ENCODE data around the gene RAD51B. TPM values are rescaled to one million over a fixed set of nuclear protein-coding genes. Genes with fewer than 3 reads are reported as not detected.
"Not testable (repeated sequence)": the region's sequence is repeated elsewhere in the genome, so short reads cannot be mapped to it uniquely, and the experiment has no call there.

Gene RAD51B
- total RNA-seq, 1 experiment from 2014 or later = 7.2 TPM

- H3K4me3 ChIP-seq = no peak overlapping the region
- H3K9me3 ChIP-seq = no peaks in the 10 kb centered on the region
- H3K27me3 ChIP-seq = no peaks in the 10 kb centered on the region
- no peak for DNase-seq
- H3K36me3 ChIP-seq = no peaks in the 10 kb centered on the region
Observed at GRCh38 chr14:68012871-68013270, 193.3 kb downstream of the RAD51B start.

- no peak overlapping the region for H3K4me3 ChIP-seq
- H3K27me3 ChIP-seq = no peaks in the 10 kb centered on the region
- no peaks in the 10 kb centered on the region for H3K36me3 ChIP-seq
- no peak for DNase-seq
- H3K9me3 ChIP-seq = no peaks in the 10 kb centered on the region
Observed at GRCh38 chr14:68013326-68013725, 193.7 kb downstream of the RAD51B start.

GRCh38 chr14:68014771-68015170 is 195.2 kb downstream of the RAD51B start:
- peak; percentile 72 for DNase-seq
- Histone ChIP-seq H3K9me3 (no peaks in the 10 kb centered on the region), H3K36me3 (no peaks in the 10 kb centered on the region), H3K4me3 (no peak overlapping the region), H3K27me3 (no peaks in the 10 kb centered on the region)

- H3K4me3 ChIP-seq = no peak overlapping the region
- no peak for DNase-seq
- no peaks in the 10 kb centered on the region for H3K27me3 ChIP-seq
- H3K9me3 ChIP-seq = no peaks in the 10 kb centered on the region
- H3K36me3 ChIP-seq = no peaks in the 10 kb centered on the region
Observed at GRCh38 chr14:68015356-68016254, 196.0 kb downstream of the RAD51B start.

- Histone ChIP-seq H3K4me3 (no peak overlapping the region), H3K27me3 (no peaks in the 10 kb centered on the region), H3K36me3 (no peaks in the 10 kb centered on the region), H3K9me3 (no peaks in the 10 kb centered on the region)
- peak; percentile 15 for DNase-seq
Observed at GRCh38 chr14:68016255-68016914, 196.8 kb downstream of the RAD51B start.

GRCh38 chr14:68018598-68018997 is 199.0 kb downstream of the RAD51B start:
- Histone ChIP-seq H3K9me3 (no peaks in the 10 kb centered on the region), H3K27me3 (no peaks in the 10 kb centered on the region), H3K4me3 (no peak overlapping the region), H3K36me3 (no peaks in the 10 kb centered on the region)
- DNase-seq = no peak

GRCh38 chr14:68020493-68020892 is 200.9 kb downstream of the RAD51B start:
- no peak overlapping the region for H3K4me3 ChIP-seq
- no peaks in the 10 kb centered on the region for H3K36me3 ChIP-seq
- H3K9me3 ChIP-seq = no peaks in the 10 kb centered on the region
- no peaks in the 10 kb centered on the region for H3K27me3 ChIP-seq
- no peak for DNase-seq

- Histone ChIP-seq H3K4me3 (no peak overlapping the region), H3K27me3 (no peaks in the 10 kb centered on the region), H3K36me3 (no peaks in the 10 kb centered on the region), H3K9me3 (no peaks in the 10 kb centered on the region)
- no peak for DNase-seq
Observed at GRCh38 chr14:68020999-68021663, 201.6 kb downstream of the RAD51B start.

- no peaks in the 10 kb centered on the region for H3K27me3 ChIP-seq
- no peak for DNase-seq
- H3K4me3 ChIP-seq = no peak overlapping the region
- no peaks in the 10 kb centered on the region for H3K36me3 ChIP-seq
- H3K9me3 ChIP-seq = peaks cover 3% of the 10 kb centered on the region
Observed at GRCh38 chr14:68027276-68027675, 207.7 kb downstream of the RAD51B start.

GRCh38 chr14:68028075-68028474 is 208.5 kb downstream of the RAD51B start:
- Histone ChIP-seq H3K36me3 (no peaks in the 10 kb centered on the region), H3K4me3 (no peak overlapping the region), H3K27me3 (no peaks in the 10 kb centered on the region), H3K9me3 (peaks cover 3% of the 10 kb centered on the region)
- no peak for DNase-seq

- H3K36me3 ChIP-seq, H3K9me3 ChIP-seq, H3K4me3 ChIP-seq, H3K27me3 ChIP-seq, DNase-seq: not testable (repeated sequence)
Observed at GRCh38 chr14:68031011-68031410, 211.4 kb downstream of the RAD51B start.

GRCh38 chr14:68032154-68032553 is 212.6 kb downstream of the RAD51B start:
- no peaks in the 10 kb centered on the region for H3K27me3 ChIP-seq
- H3K9me3 ChIP-seq = peaks cover 3% of the 10 kb centered on the region
- H3K36me3 ChIP-seq = no peaks in the 10 kb centered on the region
- no peak for DNase-seq
- no peak overlapping the region for H3K4me3 ChIP-seq

GRCh38 chr14:68033336-68033932 is 213.9 kb downstream of the RAD51B start:
- DNase-seq = no peak
- no peak overlapping the region for H3K4me3 ChIP-seq
- peaks cover 3% of the 10 kb centered on the region for H3K9me3 ChIP-seq
- H3K27me3 ChIP-seq = no peaks in the 10 kb centered on the region
- no peaks in the 10 kb centered on the region for H3K36me3 ChIP-seq

GRCh38 chr14:68034896-68035295 is 215.3 kb downstream of the RAD51B start:
- no peak for DNase-seq
- Histone ChIP-seq H3K4me3 (no peak overlapping the region), H3K27me3 (no peaks in the 10 kb centered on the region), H3K36me3 (no peaks in the 10 kb centered on the region), H3K9me3 (no peaks in the 10 kb centered on the region; the same call in 1 of the 2 replicates)

GRCh38 chr14:68036202-68036601 is 216.6 kb downstream of the RAD51B start:
- H3K36me3 ChIP-seq = no peaks in the 10 kb centered on the region
- DNase-seq = no peak
- H3K27me3 ChIP-seq = no peaks in the 10 kb centered on the region
- no peaks in the 10 kb centered on the region for H3K9me3 ChIP-seq
- no peak overlapping the region for H3K4me3 ChIP-seq

GRCh38 chr14:68039593-68039992 is 220.0 kb downstream of the RAD51B start:
- no peak for DNase-seq
- Histone ChIP-seq H3K36me3 (no peaks in the 10 kb centered on the region), H3K27me3 (no peaks in the 10 kb centered on the region), H3K4me3 (no peak overlapping the region), H3K9me3 (no peaks in the 10 kb centered on the region)

All from MG63 (cell line).